Stomach (tissue), 9 donors: ENCODE data around the gene HSPA12A. TPM values are rescaled to one million over a fixed set of nuclear protein-coding genes. Genes with fewer than 3 reads are reported as not detected.

Experiments
- DNase-seq, 2 donors: peaks; one replicate each; pipeline versions ENCODE4 v3.0.0 to v3.0.0-alpha.2; 2013 to 2019
- H3K27ac ChIP-seq, 5 donors: fragments of 200-600 bp in 4 of 5; sonication (generic) in 4 of 5; one replicate each; pipeline ENCODE4 v1.5.1; 2013 to 2019; ENCODE audit warnings: mild to moderate bottlenecking in 1 of 5, moderate library complexity in 1 of 5
- H3K27me3 ChIP-seq, 3 donors: fragments of 200-600 bp; sonication (generic); one replicate each; pipeline ENCODE4 v1.5.1; 2017 to 2019; ENCODE audit warnings: mixed run types in 1 of 3
- H3K36me3 ChIP-seq, 4 donors: fragments of 200-600 bp; sonication (generic); 1 replicate in 3 of 4; 2 replicates in 1 of 4; pipeline ENCODE4 v1.5.1; 2016 to 2019
- H3K4me1 ChIP-seq, 4 donors: fragments of 200-600 bp; sonication (generic); one replicate each; pipeline ENCODE4 v1.5.1; 2016 to 2019
- H3K4me3 ChIP-seq, 4 donors: fragments of 200-600 bp; sonication (generic) in 3 of 4; one replicate each; pipeline ENCODE4 v1.5.1; 2016 to 2019; ENCODE audit warnings: mild to moderate bottlenecking in 1 of 4
- H3K9me3 ChIP-seq, 4 donors: fragments of 200-600 bp; sonication (generic); one replicate each; pipeline ENCODE4 v1.5.1; 2016 to 2019
- EP300 ChIP-seq: sonication (generic); formaldehyde crosslinking; IDR thresholded peaks from one replicate; pipeline ENCODE4 v1.6.1; 2017; ENCODE audit warnings: antibody characterized with exemption
- POLR2A ChIP-seq, 4 donors: fragments of 450-650 bp; IDR thresholded peaks; one replicate each; pipeline ENCODE4 v1.6.1; 2016; ENCODE audit warnings: antibody characterized with exemption in 4 of 4, control low read depth in 2 of 4, mild to moderate bottlenecking in 1 of 4, moderate library complexity in 1 of 4
- POLR2AphosphoS5 ChIP-seq, 3 donors: sonication (generic); formaldehyde crosslinking; IDR thresholded peaks; one replicate each; pipeline ENCODE4 v1.6.1; 2016; ENCODE audit warnings: antibody characterized with exemption in 3 of 3
- WGBS, 5 donors: extraction: QIAGEN DNeasy Blood & Tissue Kit in 3 of 5; methylation state at CpG; one replicate each; pipeline versions ENCODE4 v1.1.5 to v1.1.7; 2013 to 2018; 5-methylcytosine and 5-hydroxymethylcytosine counted together
- intact Hi-C: fragments of 100-400 bp; cut with DNase I; formaldehyde crosslinking; loops from one replicate; pipeline ENCODE4 v1.15.1; 2023; ENCODE audit warnings: low total_unique reads
- polyA plus RNA-seq, 3 donors: library from polyadenylated mRNA; stranded (reverse); fragments of 200-250 nt; gene quantifications; one replicate each; pipeline ENCODE4 v1.2.3, GENCODE V29; 2013
- total RNA-seq, 5 donors: library from RNA; depleted of rRNA; stranded (reverse); fragments of >200 nt; gene quantifications; one replicate each; pipeline versions ENCODE4 v1.1.0 to v1.2.3, GENCODE V29; 2014 to 2016
- TF ChIP-seq, protein P1 (sequence below), 7 experiments: fragments of 450-650 bp in 4 of 7; fragments of 200-600 bp in 3 of 7; sonication (generic) in 3 of 7; IDR thresholded peaks; one replicate each; pipeline ENCODE4 v1.5.1; 2016 to 2019; ENCODE audit warnings: antibody characterized with exemption in 7 of 7, control low read depth in 2 of 7, mild to moderate bottlenecking in 1 of 7
- donor health status: healthy with polysubstance abuse.
- donor health status: Bipolar disorder and iron deficiency.
- donor health status: healthy.

Gene HSPA12A
- total and polyA plus RNA-seq, 8 donors, result 2.0 to 25.5 (median 4.1) TPM

DNA sequence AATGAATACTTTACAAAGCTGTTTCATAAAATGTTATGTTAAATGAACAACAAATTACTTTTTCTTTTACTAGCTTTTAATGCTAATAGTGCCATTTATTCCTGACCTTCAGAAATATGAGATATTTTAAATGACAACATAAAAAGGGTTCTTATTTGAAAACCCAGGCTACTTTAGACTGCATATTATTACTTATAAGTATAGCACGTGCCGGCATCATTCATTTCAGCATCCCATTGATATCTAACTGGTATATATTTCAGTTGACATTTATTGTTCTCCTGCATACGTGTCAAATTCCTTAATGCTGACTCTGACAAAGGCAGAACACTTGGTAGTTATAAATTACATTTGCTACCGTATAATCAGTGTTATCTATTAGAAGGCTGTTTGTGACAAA is 86.3 kb downstream of the HSPA12A start:
- peaks cover 0 to 13% (median 6%) of the 10 kb centered on the region in 3 donors for H3K27me3 ChIP-seq
- TF ChIP-seq POLR2AphosphoS5 (IDR thresholded peaks at IDR 0.05) (no peak), POLR2A (IDR thresholded peaks at IDR 0.05) (no peak), EP300 (no peak)
- TF ChIP-seq, protein P1, sequence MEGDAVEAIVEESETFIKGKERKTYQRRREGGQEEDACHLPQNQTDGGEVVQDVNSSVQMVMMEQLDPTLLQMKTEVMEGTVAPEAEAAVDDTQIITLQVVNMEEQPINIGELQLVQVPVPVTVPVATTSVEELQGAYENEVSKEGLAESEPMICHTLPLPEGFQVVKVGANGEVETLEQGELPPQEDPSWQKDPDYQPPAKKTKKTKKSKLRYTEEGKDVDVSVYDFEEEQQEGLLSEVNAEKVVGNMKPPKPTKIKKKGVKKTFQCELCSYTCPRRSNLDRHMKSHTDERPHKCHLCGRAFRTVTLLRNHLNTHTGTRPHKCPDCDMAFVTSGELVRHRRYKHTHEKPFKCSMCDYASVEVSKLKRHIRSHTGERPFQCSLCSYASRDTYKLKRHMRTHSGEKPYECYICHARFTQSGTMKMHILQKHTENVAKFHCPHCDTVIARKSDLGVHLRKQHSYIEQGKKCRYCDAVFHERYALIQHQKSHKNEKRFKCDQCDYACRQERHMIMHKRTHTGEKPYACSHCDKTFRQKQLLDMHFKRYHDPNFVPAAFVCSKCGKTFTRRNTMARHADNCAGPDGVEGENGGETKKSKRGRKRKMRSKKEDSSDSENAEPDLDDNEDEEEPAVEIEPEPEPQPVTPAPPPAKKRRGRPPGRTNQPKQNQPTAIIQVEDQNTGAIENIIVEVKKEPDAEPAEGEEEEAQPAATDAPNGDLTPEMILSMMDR (IDR thresholded peaks at IDR 0.05), result no peak
- H3K4me1 ChIP-seq, result no peaks in the 10 kb centered on the region
- no peak overlapping the region for H3K27ac ChIP-seq
- H3K4me3 ChIP-seq, result no peak overlapping the region
- H3K9me3 ChIP-seq, result no peaks in the 10 kb centered on the region
- 78 to 85% (median 82%) methylated on average over 4 of the region's 4 CpGs for WGBS, 5 donors
- intact Hi-C loops, result no loop called here
- DNase-seq, result no peak
- H3K36me3 ChIP-seq, result no peaks in the 10 kb centered on the region

DNA sequence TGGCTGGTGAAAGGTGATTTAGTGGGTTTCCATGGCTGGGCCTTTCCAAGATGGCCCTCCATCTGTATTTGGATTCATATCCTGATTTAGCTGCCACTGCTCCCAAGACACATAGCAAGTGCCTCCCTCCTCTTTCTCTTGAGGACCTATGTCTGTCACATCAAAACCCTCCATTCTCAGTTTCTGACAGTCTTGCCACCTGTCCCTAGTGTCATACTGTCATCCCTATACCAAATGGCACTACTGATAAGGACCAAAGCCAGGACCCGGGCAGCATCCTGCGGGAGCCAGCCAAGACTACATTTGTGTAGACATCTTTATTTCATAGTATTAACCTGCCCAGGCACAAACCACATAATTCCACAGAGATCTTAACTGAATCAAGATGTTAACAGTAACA is 86.8 kb downstream of the HSPA12A start:
- no peak for DNase-seq
- peaks cover 0 to 13% (median 6%) of the 10 kb centered on the region in 3 donors for H3K27me3 ChIP-seq
- H3K36me3 ChIP-seq, result no peaks in the 10 kb centered on the region
- H3K4me1 ChIP-seq, result no peaks in the 10 kb centered on the region
- TF ChIP-seq, protein P1 (IDR thresholded peaks at IDR 0.05), result no peak
- TF ChIP-seq POLR2AphosphoS5 (IDR thresholded peaks at IDR 0.05) (no peak), EP300 (no peak), POLR2A (IDR thresholded peaks at IDR 0.05) (no peak)
- H3K4me3 ChIP-seq, result no peak overlapping the region
- no peaks in the 10 kb centered on the region for H3K9me3 ChIP-seq
- intact Hi-C loops, result no loop called here
- 74 to 91% (median 82%) methylated on average over 2 of the region's 2 CpGs for WGBS, 5 donors
- no peak overlapping the region for H3K27ac ChIP-seq

DNA sequence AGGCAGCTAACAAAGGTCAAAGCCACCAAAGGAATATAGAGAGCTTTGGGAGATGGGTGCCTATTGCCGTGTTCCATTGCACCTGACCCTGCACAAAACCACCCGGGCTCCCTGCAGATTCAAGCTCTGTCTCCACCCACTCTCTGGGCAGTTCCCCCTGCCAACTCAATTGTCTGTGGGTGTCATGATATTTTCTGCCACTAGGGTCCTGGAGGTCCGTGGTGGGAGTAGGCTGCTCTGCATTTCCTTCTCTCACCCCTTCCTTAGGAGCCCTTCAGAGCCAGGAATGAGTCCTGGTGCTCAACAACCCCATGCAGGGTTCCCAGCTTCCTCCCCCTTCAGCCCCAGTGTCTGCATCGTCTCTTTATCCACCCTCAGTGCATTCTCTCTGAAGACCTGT is 87.5 kb downstream of the HSPA12A start:
- H3K4me3 ChIP-seq, result no peak overlapping the region
- no peaks in the 10 kb centered on the region for H3K4me1 ChIP-seq
- H3K9me3 ChIP-seq, result peaks cover 0 to 4% (median 0%) of the 10 kb centered on the region in 4 donors
- H3K27ac ChIP-seq, result no peak overlapping the region
- TF ChIP-seq, protein P1 (IDR thresholded peaks at IDR 0.05), result no peak
- TF ChIP-seq EP300, result no peak
- TF ChIP-seq POLR2AphosphoS5 (IDR thresholded peaks at IDR 0.05), result no peak
- no peak for TF ChIP-seq POLR2A (IDR thresholded peaks at IDR 0.05)
- H3K27me3 ChIP-seq, result peaks cover 0 to 13% (median 6%) of the 10 kb centered on the region in 3 donors
- intact Hi-C loops, result no loop called here
- WGBS, 5 donors, result 40 to 58% (median 52%) methylated on average over 4 of the region's 4 CpGs
- H3K36me3 ChIP-seq, result no peaks in the 10 kb centered on the region
- no peak for DNase-seq

DNA sequence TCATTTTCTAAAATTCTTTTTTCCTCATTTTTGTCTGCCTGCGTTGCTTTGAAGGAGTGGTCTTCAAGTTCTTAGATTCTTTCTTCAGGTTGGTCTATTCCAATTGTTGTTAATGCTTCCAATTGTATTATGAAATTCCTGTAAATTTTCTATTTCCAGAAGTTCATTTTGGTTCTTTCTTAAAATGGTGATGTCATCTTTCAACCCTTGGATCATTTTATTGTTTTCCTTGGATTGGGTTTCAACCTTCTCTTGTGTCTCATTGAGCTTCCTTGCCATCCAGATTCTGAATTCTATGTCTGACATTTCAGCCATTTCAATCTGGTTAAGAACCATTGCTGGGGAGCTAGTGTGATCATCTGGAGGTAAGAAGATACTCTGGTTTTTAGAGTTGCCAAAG is 88.5 kb downstream of the HSPA12A start:
- 74 to 97% (median 85%) methylated on average over 1 of the region's 1 CpG for WGBS, 5 donors
- Histone ChIP-seq H3K4me1 (no peaks in the 10 kb centered on the region), H3K4me3 (no peak overlapping the region), H3K9me3 (peaks cover 0 to 8% (median 5%) of the 10 kb centered on the region in 4 donors), H3K36me3 (no peaks in the 10 kb centered on the region), H3K27ac (no peak overlapping the region), H3K27me3 (peaks cover 0 to 13% (median 6%) of the 10 kb centered on the region in 3 donors)
- DNase-seq, result no peak
- TF ChIP-seq POLR2A (IDR thresholded peaks at IDR 0.05), result no peak
- intact Hi-C loops, result no loop called here

DNA sequence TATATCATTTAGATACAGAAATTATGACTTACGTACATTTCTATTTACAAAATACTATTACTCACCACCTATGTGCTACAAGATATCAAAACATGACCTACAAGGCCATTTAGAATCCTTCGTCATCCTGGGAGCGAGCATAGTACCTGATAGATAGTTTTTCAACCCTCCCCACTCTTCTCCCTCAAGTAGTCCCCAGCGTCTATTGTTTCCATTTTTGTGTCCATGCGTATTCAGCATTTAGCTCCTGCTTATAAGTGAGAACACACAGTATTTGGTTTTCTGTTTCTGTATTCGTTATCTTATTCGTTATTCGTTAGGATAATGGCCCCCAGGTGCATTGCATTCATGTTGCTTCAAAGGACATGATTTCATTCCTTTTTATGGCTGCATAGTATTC is 93.5 kb downstream of the HSPA12A start:
- DNase-seq, result no peak
- Histone ChIP-seq H3K27me3 (peaks cover 0 to 3% (median 0%) of the 10 kb centered on the region in 3 donors), H3K9me3 (peaks cover 0 to 10% (median 5%) of the 10 kb centered on the region in 4 donors), H3K27ac (no peak overlapping the region), H3K4me1 (no peaks in the 10 kb centered on the region), H3K4me3 (no peak overlapping the region), H3K36me3 (no peaks in the 10 kb centered on the region)
- TF ChIP-seq POLR2A (IDR thresholded peaks at IDR 0.05), result no peak
- no peak for TF ChIP-seq EP300
- TF ChIP-seq POLR2AphosphoS5 (IDR thresholded peaks at IDR 0.05), result no peak
- TF ChIP-seq, protein P1 (IDR thresholded peaks at IDR 0.05), result no peak
- intact Hi-C loops, result no loop called here
- WGBS, 5 donors, result 76 to 87% (median 83%) methylated on average over 8 of the region's 8 CpGs
